Bronchial epithelial cell (primary cell): ENCODE measurements around the gene MLF2. TPM values are rescaled to one million over a fixed set of nuclear protein-coding genes. Genes with fewer than 3 reads are reported as not detected.
A peak's percentile ranks its signal among the peaks of the same experiment; 100 is the strongest.

Experiments
- DNase-seq: peaks from one replicate; pipeline ENCODE4 v3.0.0-alpha.2; 2010; ENCODE audit warnings: low read depth
- FAIRE-seq: peaks from 2 replicates; lab custom pipeline; 2011; peaks lifted over from hg19 to GRCh38; lab: Jason Lieb, UNC
- H3K27me3 ChIP-seq: 2 replicates; pipeline ENCODE4 v1.5.1; 2011; ENCODE audit warnings: low read length; ENCODE audit not compliant: control insufficient read depth, insufficient read depth
- H3K36me3 ChIP-seq: 2 replicates; pipeline ENCODE4 v1.5.1; 2011; ENCODE audit warnings: low read length; ENCODE audit not compliant: control insufficient read depth, insufficient read depth
- H3K4me3 ChIP-seq: 2 replicates; pipeline ENCODE4 v1.5.1; 2011; ENCODE audit warnings: mild to moderate bottlenecking, low read depth, low read length, control low read depth
- total RNA-seq: library from RNA; depleted of rRNA; stranded (reverse); fragments of >200 nt; gene quantifications from 2 replicates; pipeline ENCODE4 v1.2.1, GENCODE V29; 2014
- TF ChIP-seq, protein P1 (sequence below): IDR thresholded peaks from 2 replicates; pipeline ENCODE4 v1.5.1; 2011; ENCODE audit warnings: mild to moderate bottlenecking, moderate library complexity, low read length, control low read depth, inconsistent platforms; ENCODE audit not compliant: insufficient read depth, severe bottlenecking

MLF2 gene
- total RNA-seq, 1 donor from 2014 or later = 136 TPM

DNA sequence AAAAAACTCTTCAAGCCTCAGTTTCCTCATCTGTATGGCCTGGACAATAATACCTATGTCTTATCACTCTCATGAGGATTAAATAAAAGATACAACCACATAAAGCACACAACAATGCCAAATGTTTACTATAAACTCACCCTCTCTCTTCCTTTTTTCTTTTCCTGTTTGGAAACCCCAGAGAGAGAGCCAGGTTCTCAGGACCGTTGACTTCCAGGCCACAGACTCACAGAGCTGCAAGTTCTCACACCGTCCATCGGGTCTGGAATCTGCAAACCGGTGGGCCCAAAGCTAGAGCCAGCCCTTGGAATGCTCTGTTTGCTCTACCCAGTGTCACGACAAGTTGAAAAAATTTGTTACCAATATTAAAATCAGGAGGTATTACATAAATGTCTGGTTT lies 31.8 kb upstream of the MLF2 start:
- no peak overlapping the region for H3K4me3 ChIP-seq
- DNase-seq (no peak), FAIRE-seq (no peak)
- H3K36me3 ChIP-seq = no peaks in the 10 kb centered on the region
- no peaks in the 10 kb centered on the region for H3K27me3 ChIP-seq
- TF ChIP-seq, protein P1, sequence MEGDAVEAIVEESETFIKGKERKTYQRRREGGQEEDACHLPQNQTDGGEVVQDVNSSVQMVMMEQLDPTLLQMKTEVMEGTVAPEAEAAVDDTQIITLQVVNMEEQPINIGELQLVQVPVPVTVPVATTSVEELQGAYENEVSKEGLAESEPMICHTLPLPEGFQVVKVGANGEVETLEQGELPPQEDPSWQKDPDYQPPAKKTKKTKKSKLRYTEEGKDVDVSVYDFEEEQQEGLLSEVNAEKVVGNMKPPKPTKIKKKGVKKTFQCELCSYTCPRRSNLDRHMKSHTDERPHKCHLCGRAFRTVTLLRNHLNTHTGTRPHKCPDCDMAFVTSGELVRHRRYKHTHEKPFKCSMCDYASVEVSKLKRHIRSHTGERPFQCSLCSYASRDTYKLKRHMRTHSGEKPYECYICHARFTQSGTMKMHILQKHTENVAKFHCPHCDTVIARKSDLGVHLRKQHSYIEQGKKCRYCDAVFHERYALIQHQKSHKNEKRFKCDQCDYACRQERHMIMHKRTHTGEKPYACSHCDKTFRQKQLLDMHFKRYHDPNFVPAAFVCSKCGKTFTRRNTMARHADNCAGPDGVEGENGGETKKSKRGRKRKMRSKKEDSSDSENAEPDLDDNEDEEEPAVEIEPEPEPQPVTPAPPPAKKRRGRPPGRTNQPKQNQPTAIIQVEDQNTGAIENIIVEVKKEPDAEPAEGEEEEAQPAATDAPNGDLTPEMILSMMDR = no peak

DNA sequence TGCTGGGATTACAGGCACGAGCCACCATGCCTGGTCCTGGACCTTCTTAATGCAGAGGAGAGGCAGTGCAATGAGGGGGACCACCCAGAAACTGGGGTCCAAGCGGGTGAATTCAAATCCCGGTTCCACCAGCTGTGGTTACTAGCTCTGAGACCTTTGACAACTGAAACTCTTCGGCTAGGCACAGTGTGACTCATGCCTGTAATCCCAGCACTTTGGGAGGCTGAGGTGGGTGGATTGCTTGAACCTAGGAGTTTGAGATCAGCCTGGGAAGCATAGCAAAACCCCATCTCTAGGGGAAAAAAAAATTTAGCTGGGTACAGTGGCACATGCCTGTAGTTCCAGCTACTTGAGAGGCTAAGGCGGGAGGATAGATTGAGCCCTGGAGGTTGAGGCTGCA lies 31.4 kb upstream of the MLF2 start:
- DNase-seq (peak; percentile 8), FAIRE-seq (no peak)
- Histone ChIP-seq H3K27me3 (no peaks in the 10 kb centered on the region), H3K36me3 (no peaks in the 10 kb centered on the region), H3K4me3 (no peak overlapping the region)
- TF ChIP-seq, protein P1 = no peak

DNA sequence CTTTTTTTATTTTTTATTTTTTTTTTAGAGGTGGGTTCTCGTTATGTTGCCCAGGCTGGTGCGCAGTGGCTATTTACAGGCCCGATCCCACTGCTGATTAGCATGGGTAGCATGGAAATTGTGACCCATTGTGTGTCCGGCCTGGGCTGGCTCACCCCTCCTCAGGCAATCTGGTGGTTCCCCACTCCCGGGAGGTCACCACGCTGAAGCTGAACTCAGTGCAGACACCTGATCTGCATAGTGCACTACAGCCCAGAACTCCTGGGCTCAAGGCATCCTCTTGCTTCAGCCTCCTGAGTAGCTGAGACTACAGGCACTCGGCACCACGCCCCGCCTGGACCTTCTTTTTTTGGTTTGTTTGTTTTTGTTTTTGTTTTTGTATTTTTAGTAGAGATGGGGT lies 30.9 kb upstream of the MLF2 start:
- Histone ChIP-seq H3K4me3 (no peak overlapping the region), H3K27me3 (no peaks in the 10 kb centered on the region), H3K36me3 (no peaks in the 10 kb centered on the region)
- TF ChIP-seq, protein P1 = no peak
- FAIRE-seq = no peak
- no peak for DNase-seq

DNA sequence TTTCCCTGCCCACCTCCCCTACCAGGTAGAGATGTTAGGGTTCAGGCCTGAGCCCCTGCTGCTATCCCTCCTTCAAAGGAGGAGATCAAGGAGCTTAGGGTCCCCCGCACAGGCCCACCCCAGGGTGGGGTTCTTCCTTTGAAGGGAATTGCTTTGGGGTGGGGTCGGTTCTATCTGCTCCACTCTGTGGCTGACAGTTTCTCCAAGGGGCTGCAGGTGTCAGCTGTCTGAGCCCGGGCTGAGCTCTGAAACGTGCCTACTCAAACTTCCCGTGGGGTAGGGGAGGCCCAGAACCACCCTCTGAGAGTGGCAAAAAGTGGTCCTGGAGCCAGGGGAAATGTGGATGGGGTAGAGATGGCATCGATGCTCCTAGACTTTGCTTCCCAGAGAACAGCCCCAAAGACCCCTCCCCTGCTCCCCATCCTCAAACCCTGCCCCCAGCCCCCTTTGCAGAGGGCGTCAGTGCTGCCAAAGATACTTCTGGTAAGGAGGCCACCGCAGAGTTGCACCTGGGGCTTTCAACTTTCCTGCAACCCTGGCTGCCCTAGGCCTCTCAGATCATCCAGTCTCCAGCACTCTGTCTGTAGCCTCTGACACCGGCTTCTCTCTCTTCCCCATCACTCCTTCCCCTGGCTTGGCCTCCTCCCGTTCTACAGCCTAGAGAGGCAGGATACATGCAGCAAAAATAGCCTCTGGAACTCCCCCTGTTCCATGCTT lies 30.1 kb upstream of the MLF2 start:
- no peak for DNase-seq
- H3K27me3 ChIP-seq = no peaks in the 10 kb centered on the region
- TF ChIP-seq, protein P1 = no peak
- H3K4me3 ChIP-seq = no peak overlapping the region
- no peaks in the 10 kb centered on the region for H3K36me3 ChIP-seq
- FAIRE-seq = no peak

DNA sequence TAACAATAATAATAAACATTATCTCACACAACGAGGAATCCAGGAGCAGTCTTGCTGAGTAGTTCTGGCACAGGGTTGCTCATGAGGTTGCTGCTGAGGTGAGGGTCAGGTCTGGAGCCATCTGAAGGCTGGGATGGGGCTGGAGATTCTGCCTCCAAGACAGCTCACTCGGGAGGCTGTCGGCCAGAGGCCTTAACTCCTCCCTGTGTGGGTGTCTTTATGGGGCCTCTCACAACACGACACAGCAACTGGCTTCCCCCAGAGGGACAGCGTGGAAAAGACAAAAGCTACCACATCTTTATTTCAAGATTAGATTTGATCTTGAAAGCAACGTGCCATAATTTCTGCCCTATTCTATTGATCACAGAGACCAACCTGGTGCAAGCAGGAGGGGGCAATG lies 29.2 kb upstream of the MLF2 start:
- no peaks in the 10 kb centered on the region for H3K27me3 ChIP-seq
- TF ChIP-seq, protein P1 = no peak
- H3K36me3 ChIP-seq = no peaks in the 10 kb centered on the region
- H3K4me3 ChIP-seq = no peak overlapping the region
- DNase-seq = no peak
- FAIRE-seq = no peak

DNA sequence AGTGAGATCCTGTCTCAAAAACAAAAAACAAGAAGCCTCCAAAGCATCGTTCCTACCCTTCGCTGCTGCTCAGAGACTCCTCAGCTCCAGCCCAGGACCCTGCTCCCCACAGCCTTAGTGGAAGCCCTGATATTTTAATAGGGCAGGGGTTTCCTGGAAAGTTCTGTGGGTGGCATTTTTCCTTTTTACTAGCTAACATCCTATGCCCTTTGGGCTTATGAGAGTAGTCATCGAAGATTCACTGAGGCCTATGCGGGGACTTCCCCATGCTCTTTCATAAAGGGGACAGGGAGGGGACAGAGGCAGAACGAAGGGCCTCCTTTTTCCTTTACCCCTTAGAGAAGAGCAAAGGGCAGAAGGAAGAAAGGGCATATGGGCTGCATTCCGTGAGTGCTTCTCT lies 27.6 kb upstream of the MLF2 start:
- FAIRE-seq (no peak), DNase-seq (no peak)
- H3K27me3 ChIP-seq = no peaks in the 10 kb centered on the region
- TF ChIP-seq, protein P1 = no peak
- H3K36me3 ChIP-seq = no peaks in the 10 kb centered on the region
- H3K4me3 ChIP-seq = no peak overlapping the region
